Amniotic stem cell (primary cell): ENCODE measurements around the gene NAA10.

Experiments
- DNase-seq: peaks from one replicate; lab custom pipeline; 2025; lab: John Stamatoyannopoulos, UW

NAA10 gene

GRCh38 chrX:153883163-153883843 lies 51.5 kb downstream of the NAA10 start:
- no peak for DNase-seq

- DNase-seq, result no peak
Measured at GRCh38 chrX:153882557-153882956, 52.3 kb downstream of the NAA10 start.

- no peak for DNase-seq
Measured at GRCh38 chrX:153882086-153882498, 52.7 kb downstream of the NAA10 start.

GRCh38 chrX:153881281-153881680 lies 53.6 kb downstream of the NAA10 start:
- DNase-seq, result no peak

- no peak for DNase-seq
Measured at GRCh38 chrX:153880440-153880815, 54.4 kb downstream of the NAA10 start.

- DNase-seq, result no peak
Measured at GRCh38 chrX:153879741-153880439, 54.9 kb downstream of the NAA10 start.
